Omental fat pad (tissue), 4 donors: Measurements from ENCODE around the gene INPP5D. TPM values are rescaled to one million over a fixed set of nuclear protein-coding genes. Genes with fewer than 3 reads are reported as not detected.

Experiments used
- ATAC-seq: fragments of 150-250 bp; one replicate; pipeline ENCODE4 v1.9.1; 2016; ENCODE audit warnings: mild to moderate bottlenecking, moderate library complexity; ENCODE audit not compliant: low FRiP score
- DNase-seq: peaks from one replicate; pipeline ENCODE4 v3.0.0-alpha.2; 2019; ENCODE audit warnings: low spot score
- total RNA-seq, 4 donors: library from RNA; depleted of rRNA; stranded (reverse); fragments of >200 nt; gene quantifications; one replicate each; pipeline ENCODE4 v1.1.0, GENCODE V29; 2016
- TF ChIP-seq, protein P1 (sequence below), 3 donors: fragments of 450-650 bp; IDR thresholded peaks; one replicate each; pipeline ENCODE4 v1.5.1; 2016 to 2017; ENCODE audit warnings: antibody characterized with exemption in 3 of 3, mild to moderate bottlenecking in 3 of 3, moderate library complexity in 2 of 3

Gene INPP5D
- total RNA-seq, 4 donors from 2014 or later, result 17.9 to 55.8 (median 27.6) TPM

DNA sequence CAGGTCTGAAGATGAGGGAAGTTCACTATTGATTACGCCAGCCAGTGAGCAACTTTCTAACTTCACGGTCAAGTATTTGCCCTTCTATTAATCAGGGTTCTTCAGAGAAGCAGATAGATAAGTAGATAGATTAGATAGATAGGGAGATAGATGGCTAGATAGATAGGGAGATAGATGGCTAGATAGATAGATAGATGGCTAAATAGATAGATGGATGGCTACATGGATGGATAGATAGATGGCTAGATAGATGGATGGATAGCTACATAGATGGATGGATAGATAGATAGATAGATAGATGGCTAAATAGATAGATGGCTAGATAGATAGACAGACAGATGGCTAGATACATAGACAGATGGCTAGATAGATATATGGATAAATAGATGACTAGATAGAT, 4.8 kb upstream of the INPP5D start:
- ATAC-seq (no peak), DNase-seq (no peak)
- TF ChIP-seq, protein P1, sequence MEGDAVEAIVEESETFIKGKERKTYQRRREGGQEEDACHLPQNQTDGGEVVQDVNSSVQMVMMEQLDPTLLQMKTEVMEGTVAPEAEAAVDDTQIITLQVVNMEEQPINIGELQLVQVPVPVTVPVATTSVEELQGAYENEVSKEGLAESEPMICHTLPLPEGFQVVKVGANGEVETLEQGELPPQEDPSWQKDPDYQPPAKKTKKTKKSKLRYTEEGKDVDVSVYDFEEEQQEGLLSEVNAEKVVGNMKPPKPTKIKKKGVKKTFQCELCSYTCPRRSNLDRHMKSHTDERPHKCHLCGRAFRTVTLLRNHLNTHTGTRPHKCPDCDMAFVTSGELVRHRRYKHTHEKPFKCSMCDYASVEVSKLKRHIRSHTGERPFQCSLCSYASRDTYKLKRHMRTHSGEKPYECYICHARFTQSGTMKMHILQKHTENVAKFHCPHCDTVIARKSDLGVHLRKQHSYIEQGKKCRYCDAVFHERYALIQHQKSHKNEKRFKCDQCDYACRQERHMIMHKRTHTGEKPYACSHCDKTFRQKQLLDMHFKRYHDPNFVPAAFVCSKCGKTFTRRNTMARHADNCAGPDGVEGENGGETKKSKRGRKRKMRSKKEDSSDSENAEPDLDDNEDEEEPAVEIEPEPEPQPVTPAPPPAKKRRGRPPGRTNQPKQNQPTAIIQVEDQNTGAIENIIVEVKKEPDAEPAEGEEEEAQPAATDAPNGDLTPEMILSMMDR (IDR thresholded peaks at IDR 0.05), result no peak

DNA sequence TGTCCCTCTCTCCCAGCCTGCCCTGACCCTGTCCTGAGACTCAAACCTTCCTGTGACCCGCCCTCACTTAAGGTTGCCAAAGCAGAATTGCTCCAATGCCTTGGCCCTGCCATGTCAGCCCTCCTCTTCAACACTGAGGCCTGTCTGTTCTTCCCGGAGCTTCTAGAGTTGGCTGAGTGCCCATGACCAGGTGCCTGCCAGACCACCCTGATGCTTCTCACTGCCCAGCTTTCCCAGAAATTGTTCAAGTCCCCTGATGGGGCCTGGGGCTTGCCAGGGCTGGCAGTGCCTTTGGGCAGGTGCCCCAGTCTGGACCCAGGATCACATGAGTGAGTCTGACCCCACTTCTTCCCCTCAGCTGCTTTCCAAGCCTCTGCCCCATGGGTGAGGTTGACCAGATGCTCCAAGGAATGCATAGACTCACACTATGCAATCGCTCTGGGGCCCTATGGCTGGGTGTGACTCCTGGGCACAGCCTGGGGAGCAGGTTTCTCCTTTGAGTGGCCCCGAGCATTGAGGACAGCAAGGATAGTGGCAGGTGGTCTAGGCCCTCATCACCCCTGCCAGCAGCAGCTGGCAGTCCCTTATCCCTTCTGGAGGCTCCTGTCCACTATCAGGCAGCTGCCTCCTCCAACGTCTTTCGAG, 3.1 kb upstream of the INPP5D start:
- TF ChIP-seq, protein P1 (IDR thresholded peaks at IDR 0.05), result no peak
- no peak for DNase-seq
- no peak for ATAC-seq

- ATAC-seq (no peak), DNase-seq (no peak)
- TF ChIP-seq, protein P1 (IDR thresholded peaks at IDR 0.05), result no peak
These were observed 1.2 kb upstream of the INPP5D start for GRCh38 chr2:233058717-233059546.

GRCh38 chr2:233059547-233059796, 670 bp upstream of the INPP5D start:
- TF ChIP-seq, protein P1 (IDR thresholded peaks at IDR 0.05), result no peak
- DNase-seq (no peak), ATAC-seq (no peak)

- DNase-seq (no peak), ATAC-seq (no peak)
- TF ChIP-seq, protein P1 (IDR thresholded peaks at IDR 0.05), result no peak
These were observed 398 bp downstream of the INPP5D start for GRCh38 chr2:233060501-233060979.

DNA sequence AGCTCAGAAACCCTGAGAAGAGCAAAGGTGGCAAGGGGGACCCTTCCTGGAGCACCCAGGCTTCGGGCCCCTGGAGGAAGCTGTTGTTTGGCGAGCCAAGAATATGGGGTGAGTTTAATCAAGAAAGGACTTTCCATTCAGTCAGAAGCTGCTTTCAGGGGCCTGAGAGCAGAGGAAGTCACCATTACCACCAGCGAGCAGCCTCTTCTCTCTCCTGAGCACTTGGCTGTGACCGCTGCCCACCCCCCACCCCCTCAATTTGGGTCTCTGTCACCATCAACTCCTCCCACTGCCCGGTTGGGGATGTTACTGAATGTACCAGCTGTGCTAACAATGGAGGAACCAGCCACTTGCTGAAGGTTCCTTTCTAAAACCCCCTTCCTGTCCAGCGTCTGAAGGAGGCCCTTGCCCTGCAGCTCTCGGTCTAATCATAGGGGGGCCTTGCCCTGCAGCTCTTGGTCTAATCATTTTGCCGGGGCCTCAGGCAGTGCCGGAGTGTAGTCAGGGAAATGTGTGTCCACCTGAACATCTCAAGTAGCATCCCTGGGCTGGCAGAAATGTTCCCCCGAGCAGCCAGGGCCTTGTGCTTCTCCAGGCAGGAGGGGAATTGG, 943 bp downstream of the INPP5D start:
- ATAC-seq (no peak), DNase-seq (no peak)
- TF ChIP-seq, protein P1 (IDR thresholded peaks at IDR 0.05), result no peak
